HL-60 (cell line): ENCODE measurements around the gene SH3D19.
"Not testable (repeated sequence)": the region's sequence is repeated elsewhere in the genome, so short reads cannot be mapped to it uniquely, and the experiment has no call there.

Experiments
- CTCF ChIP-seq: IDR thresholded peaks from one replicate; pipeline ENCODE4 v1.5.1; 2011; ENCODE audit warnings: low read length, control low read depth, inconsistent platforms; ENCODE audit not compliant: insufficient read depth
- GABPA ChIP-seq: IDR thresholded peaks from 2 replicates; pipeline ENCODE4 v1.6.1; 2012; ENCODE audit warnings: low read depth
- POLR2AphosphoS5 ChIP-seq: IDR thresholded peaks from 2 replicates; pipeline ENCODE4 v1.6.1; 2012; ENCODE audit warnings: low read depth
- REST ChIP-seq: IDR thresholded peaks from 2 replicates; pipeline ENCODE4 v1.6.1; 2012; ENCODE audit warnings: low read depth; ENCODE audit not compliant: insufficient replicate concordance
- SPI1 ChIP-seq: IDR thresholded peaks from 2 replicates; pipeline ENCODE4 v1.6.1; 2012; ENCODE audit warnings: low read depth, mild to moderate bottlenecking, borderline replicate concordance

- TF ChIP-seq CTCF, POLR2AphosphoS5, GABPA, REST, SPI1: not testable (repeated sequence)
Observed at GRCh38 chr4:151077978-151078377, 247.4 kb downstream of the SH3D19 start.
